SJSA1 (cell line): ENCODE measurements around the gene TNS2. TPM values are rescaled to one million over a fixed set of nuclear protein-coding genes. Genes with fewer than 3 reads are reported as not detected.
"Not testable (repeated sequence)": the region's sequence is repeated elsewhere in the genome, so short reads cannot be mapped to it uniquely, and the experiment has no call there.

Source experiments
- DNase-seq, 2 experiments: peaks; one replicate each; pipeline ENCODE4 v3.0.0-alpha.2; 2015 to 2020; ENCODE audit warnings: low spot score in 2 of 2, low read depth in 1 of 2
- H3K27ac ChIP-seq: fragments of 250-450 bp; sonication (Bioruptor Pico); 2 replicates; pipeline ENCODE4 v1.5.1; 2020; ENCODE audit warnings: mild to moderate bottlenecking, moderate library complexity
- H3K27me3 ChIP-seq: fragments of 250-450 bp; sonication (Bioruptor Pico); replicated peaks from 2 replicates; pipeline ENCODE4 v1.5.1; 2020; ENCODE audit warnings: mild to moderate bottlenecking, moderate library complexity
- H3K36me3 ChIP-seq: fragments of 250-450 bp; sonication (Bioruptor Pico); 2 replicates; pipeline ENCODE4 v1.5.1; 2020; ENCODE audit warnings: mild to moderate bottlenecking
- H3K4me1 ChIP-seq: fragments of 250-450 bp; sonication (Bioruptor Pico); replicated peaks from 2 replicates; pipeline ENCODE4 v1.6.1; 2021; ENCODE audit warnings: mild to moderate bottlenecking
- H3K4me3 ChIP-seq: fragments of 250-450 bp; sonication (Bioruptor Pico); 2 replicates; pipeline ENCODE4 v1.5.1; 2020; ENCODE audit warnings: mild to moderate bottlenecking
- H3K9me3 ChIP-seq: fragments of 250-450 bp; sonication (Bioruptor Pico); replicated peaks from 2 replicates; pipeline ENCODE4 v1.5.1; 2020; ENCODE audit warnings: mild to moderate bottlenecking
- total RNA-seq: library from RNA; depleted of rRNA; stranded (reverse); fragments of >200 nt; shearing (Covaris generic); gene quantifications from 2 replicates; pipeline ENCODE4 v1.2.3, GENCODE V29; 2014

TNS2 gene
- total RNA-seq, 1 experiment from 2014 or later = 8.8 TPM

GRCh38 chr12:53027014-53027413, 22.9 kb upstream of the TNS2 start:
- H3K4me1 ChIP-seq, DNase-seq, H3K9me3 ChIP-seq, H3K4me3 ChIP-seq, H3K27ac ChIP-seq, H3K27me3 ChIP-seq: not testable (repeated sequence)
- H3K36me3 ChIP-seq = peaks cover 93% of the 10 kb centered on the region

DNA sequence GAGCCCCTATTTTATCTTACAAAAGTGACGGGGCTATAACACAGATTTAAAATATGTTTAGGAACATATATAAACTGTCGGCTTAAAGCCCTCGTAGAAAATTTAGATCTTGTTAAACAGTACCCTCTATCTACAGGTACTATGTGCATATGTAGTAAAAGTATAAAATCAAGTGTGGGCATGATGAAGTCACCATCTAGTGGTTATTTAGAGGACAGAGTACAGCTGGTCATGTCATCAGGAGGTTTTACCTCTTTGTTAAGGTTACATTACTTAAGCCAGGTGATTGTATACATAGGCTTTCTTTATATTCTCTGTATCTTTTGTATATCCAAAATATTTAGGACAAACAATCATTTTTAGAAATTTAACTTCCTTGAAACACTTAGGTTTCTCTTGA, 18.2 kb upstream of the TNS2 start:
- H3K27me3 ChIP-seq = no peaks in the 10 kb centered on the region
- peaks cover 92% of the 10 kb centered on the region for H3K36me3 ChIP-seq
- DNase-seq = no peak
- no peaks in the 10 kb centered on the region for H3K9me3 ChIP-seq
- H3K4me1 ChIP-seq = no peaks in the 10 kb centered on the region
- no peak overlapping the region for H3K27ac ChIP-seq
- H3K4me3 ChIP-seq = no peak overlapping the region

DNA sequence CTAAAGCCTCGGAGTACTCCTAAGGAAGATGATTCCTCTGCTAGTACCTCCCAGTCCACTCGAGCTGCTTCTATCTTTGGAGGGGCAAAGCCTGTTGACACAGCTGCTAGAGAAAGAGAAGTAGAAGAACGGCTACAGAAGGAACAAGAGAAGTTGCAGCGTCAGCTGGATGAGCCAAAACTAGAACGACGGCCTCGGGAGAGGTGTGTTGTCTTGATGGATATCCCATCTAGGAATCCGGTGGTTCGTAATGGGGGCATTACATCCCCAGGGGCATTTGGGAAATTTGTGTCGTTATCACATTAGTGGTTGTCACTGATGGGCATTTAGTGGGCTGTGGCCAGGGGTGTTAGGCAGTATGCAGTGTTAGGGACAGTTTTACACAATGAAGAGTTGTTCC, 16.0 kb upstream of the TNS2 start:
- peaks cover 93% of the 10 kb centered on the region for H3K36me3 ChIP-seq
- H3K9me3 ChIP-seq, H3K4me3 ChIP-seq, H3K4me1 ChIP-seq, H3K27me3 ChIP-seq, H3K27ac ChIP-seq, DNase-seq: not testable (repeated sequence)

GRCh38 chr12:53034459-53034858, 15.4 kb upstream of the TNS2 start:
- H3K4me3 ChIP-seq = no peak overlapping the region
- no peaks in the 10 kb centered on the region for H3K4me1 ChIP-seq
- no peak for DNase-seq
- peaks cover 93% of the 10 kb centered on the region for H3K36me3 ChIP-seq
- no peaks in the 10 kb centered on the region for H3K27me3 ChIP-seq
- no peaks in the 10 kb centered on the region for H3K9me3 ChIP-seq
- no peak overlapping the region for H3K27ac ChIP-seq

GRCh38 chr12:53036802-53037201, 13.1 kb upstream of the TNS2 start:
- Histone ChIP-seq H3K4me1 (no peaks in the 10 kb centered on the region), H3K27me3 (no peaks in the 10 kb centered on the region), H3K36me3 (peaks cover 85% of the 10 kb centered on the region), H3K27ac (no peak overlapping the region), H3K9me3 (no peaks in the 10 kb centered on the region), H3K4me3 (no peak overlapping the region)
- no peak for DNase-seq

DNA sequence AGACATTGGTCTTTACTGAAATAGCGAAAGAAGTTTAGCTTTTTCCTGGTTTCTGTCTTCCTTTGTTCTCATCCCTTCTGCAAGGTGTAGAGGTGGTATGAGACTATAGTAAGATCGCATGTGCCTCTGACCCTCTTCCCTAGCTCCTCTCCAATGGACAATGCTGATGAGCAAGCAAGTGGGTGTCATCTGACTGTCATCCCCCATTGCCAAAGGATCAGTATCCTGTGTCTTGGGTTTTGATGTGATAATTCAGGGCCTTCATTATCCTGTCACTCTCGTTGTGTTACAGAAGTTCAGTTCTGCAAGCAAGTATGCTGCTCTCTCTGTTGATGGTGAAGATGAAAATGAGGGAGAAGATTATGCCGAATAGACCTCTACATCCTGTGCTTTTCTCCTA, 10.0 kb upstream of the TNS2 start:
- no peaks in the 10 kb centered on the region for H3K4me1 ChIP-seq
- no peak for DNase-seq
- H3K36me3 ChIP-seq = peaks cover 70% of the 10 kb centered on the region
- no peaks in the 10 kb centered on the region for H3K27me3 ChIP-seq
- H3K27ac ChIP-seq = no peak overlapping the region
- no peak overlapping the region for H3K4me3 ChIP-seq
- no peaks in the 10 kb centered on the region for H3K9me3 ChIP-seq

- peaks cover 21% of the 10 kb centered on the region for H3K4me1 ChIP-seq
- no peak for DNase-seq
- no peak overlapping the region for H3K4me3 ChIP-seq
- peaks cover 42% of the 10 kb centered on the region for H3K36me3 ChIP-seq
- H3K9me3 ChIP-seq = no peaks in the 10 kb centered on the region
- H3K27ac ChIP-seq = no peak overlapping the region
- no peaks in the 10 kb centered on the region for H3K27me3 ChIP-seq
Observed at GRCh38 chr12:53042607-53043454, 7.0 kb upstream of the TNS2 start.

- Histone ChIP-seq H3K27me3 (no peaks in the 10 kb centered on the region), H3K4me1 (peaks cover 34% of the 10 kb centered on the region), H3K9me3 (no peaks in the 10 kb centered on the region), H3K27ac (no peak overlapping the region), H3K4me3 (no peak overlapping the region), H3K36me3 (peaks cover 29% of the 10 kb centered on the region)
- DNase-seq = no peak
Observed at GRCh38 chr12:53044052-53044581, 5.7 kb upstream of the TNS2 start.

DNA sequence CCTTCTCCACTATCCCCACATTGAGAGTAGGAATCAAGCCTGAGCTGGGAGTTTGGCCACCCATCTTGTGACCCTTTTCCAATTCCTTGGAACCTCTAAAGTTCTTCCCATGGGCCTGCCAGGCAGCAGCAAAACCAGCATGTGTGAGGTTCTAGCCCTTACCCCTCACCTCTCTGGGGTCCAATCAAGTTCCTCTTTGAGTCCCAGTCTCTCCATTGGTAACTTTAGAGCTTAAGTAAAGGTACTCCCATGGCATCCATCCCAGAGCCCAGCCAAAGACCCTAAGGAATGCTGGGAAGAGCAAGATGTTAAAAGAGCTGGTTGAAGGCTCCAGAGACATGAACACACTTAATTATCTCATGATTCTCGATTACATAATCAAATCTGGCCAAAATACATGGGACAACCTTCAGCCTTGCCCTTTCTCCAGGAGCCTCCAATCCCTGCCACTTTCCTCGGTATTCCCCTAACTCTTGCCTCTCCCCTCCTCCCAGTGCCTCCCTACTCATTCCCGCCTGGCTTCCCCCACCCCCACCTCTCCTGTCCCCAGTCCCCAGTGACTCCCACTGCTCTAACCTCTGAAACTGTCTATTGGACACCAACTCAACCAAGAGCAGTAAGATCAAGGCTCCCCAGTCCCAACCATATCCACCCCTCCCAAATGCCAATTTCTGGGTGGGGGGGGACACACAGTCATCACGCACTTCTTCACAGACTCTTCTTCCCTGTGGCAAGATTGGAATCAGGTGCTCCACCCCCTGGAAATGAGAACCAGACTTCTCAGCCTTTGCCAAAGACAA, 4.8 kb upstream of the TNS2 start:
- Histone ChIP-seq H3K27ac (no peak overlapping the region), H3K27me3 (no peaks in the 10 kb centered on the region), H3K36me3 (peaks cover 19% of the 10 kb centered on the region), H3K4me3 (no peak overlapping the region), H3K9me3 (no peaks in the 10 kb centered on the region), H3K4me1 (peaks cover 44% of the 10 kb centered on the region)
- DNase-seq = no peak

DNA sequence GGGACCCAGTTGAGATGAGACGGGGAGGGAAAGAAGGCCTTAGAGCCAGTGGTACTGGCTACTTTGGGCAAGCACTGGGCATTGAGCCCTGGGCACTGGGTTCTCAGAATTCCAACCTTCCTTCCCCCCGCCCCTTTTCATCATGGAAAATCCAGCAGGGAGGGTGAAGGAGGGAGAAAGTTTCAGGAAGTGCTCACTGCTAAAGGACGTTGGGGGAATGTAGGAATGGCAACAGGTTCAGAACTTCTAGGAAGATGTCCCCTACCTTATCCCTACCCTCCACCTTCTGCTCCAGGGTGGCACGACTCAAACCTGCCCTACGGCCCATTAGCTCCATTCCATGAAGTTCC, 4.2 kb upstream of the TNS2 start:
- Histone ChIP-seq H3K4me1 (peaks cover 50% of the 10 kb centered on the region), H3K9me3 (no peaks in the 10 kb centered on the region), H3K27me3 (no peaks in the 10 kb centered on the region), H3K27ac (peak overlapping the region; percentile 72; the same call in 1 of the 2 replicates), H3K36me3 (peaks cover 16% of the 10 kb centered on the region), H3K4me3 (no peak overlapping the region)
- no peak for DNase-seq

DNA sequence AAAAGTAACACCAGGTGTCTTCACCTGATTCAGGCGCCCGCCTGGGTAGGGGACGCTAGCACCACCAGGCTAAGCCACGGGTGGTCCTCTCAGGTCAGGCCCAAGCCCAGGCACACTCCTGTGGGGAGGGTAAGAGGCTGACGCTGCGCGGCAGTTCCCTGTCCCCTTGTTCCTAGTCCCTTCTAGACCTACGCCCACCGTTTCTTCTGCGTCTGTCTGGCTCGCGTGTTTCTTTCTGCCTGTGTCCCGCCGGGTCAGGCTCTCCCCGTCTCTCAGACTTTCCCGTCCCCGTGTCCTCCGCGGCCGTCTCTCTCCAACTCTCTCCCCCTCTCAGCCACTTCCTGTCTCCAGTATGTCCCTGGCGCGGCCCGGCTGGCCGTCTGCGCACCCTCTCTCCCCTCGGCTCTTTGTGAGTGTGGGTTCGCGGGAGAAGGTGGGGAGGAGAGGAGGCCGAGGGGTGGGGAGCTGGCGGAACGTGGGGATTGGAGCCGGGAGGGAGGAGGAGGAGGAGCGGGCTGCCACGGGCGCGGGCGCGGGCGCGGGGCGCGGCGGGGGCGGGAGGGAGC, 3.1 kb upstream of the TNS2 start:
- peak; percentile 81 to 90 for DNase-seq
- H3K4me1 ChIP-seq = peaks cover 60% of the 10 kb centered on the region
- H3K36me3 ChIP-seq = peaks cover 16% of the 10 kb centered on the region
- H3K4me3 ChIP-seq = peak overlapping the region; percentile 47
- peak overlapping the region; percentile 72 for H3K27ac ChIP-seq
- H3K27me3 ChIP-seq = no peaks in the 10 kb centered on the region
- no peaks in the 10 kb centered on the region for H3K9me3 ChIP-seq

DNA sequence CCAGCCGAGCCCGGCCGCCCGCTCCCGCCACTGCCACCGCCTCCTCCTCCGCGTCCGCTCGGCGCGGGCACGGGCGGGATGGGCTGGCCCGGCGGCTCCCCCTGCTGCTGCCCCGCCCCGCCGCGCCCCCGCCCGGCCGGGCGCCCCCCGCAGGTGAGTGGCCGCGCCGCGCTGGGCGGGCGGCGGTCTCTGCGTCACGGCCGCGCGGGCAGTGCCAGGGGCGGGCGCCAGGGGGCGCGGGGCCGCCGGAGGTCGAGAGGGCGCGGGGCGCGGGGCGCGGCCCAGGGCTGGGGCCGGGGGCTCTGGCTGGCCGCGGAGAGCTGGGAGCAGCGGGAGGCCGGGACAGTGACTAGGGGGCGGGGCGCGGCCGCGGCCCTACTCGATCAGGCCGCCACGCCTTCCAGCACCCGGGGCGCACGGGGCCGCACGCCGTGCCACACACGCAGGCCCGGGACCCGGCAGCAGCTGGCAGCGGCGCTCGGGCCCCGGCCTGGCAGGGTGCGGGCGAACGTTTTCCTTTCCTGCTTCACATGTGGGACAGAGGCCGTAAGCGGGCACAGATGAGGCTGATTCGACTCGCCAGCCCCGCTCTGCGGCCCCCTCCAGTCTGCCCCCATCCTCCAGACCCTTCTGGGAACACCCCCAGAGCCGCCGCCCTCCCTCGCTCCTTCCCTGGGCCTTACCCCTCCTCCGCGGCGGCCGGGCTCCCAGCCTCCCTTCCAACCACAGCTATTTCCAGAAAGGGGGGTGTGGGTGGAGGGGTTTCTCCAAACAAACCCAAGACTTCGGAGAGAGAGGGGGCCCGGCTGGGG, 2.4 kb upstream of the TNS2 start:
- peak; percentile 87 for DNase-seq
- peak overlapping the region; percentile 47 for H3K4me3 ChIP-seq
- H3K36me3 ChIP-seq = peaks cover 13% of the 10 kb centered on the region
- H3K27me3 ChIP-seq = no peaks in the 10 kb centered on the region
- no peaks in the 10 kb centered on the region for H3K9me3 ChIP-seq
- peak overlapping the region; percentile 90 for H3K27ac ChIP-seq
- peaks cover 67% of the 10 kb centered on the region for H3K4me1 ChIP-seq

- Histone ChIP-seq H3K9me3 (no peaks in the 10 kb centered on the region), H3K4me1 (peaks cover 73% of the 10 kb centered on the region), H3K27ac (peak overlapping the region; percentile 90), H3K36me3 (peaks cover 5% of the 10 kb centered on the region), H3K4me3 (peak overlapping the region; percentile 47), H3K27me3 (no peaks in the 10 kb centered on the region)
- peak in 1 of 2 experiments; percentile 62 for DNase-seq
Observed at GRCh38 chr12:53048033-53048779, 1.7 kb upstream of the TNS2 start.
